GM23338 (cell line): Measurements from ENCODE around the gene C14orf132. TPM values are rescaled to one million over a fixed set of nuclear protein-coding genes. Genes with fewer than 3 reads are reported as not detected.

Experiments
- ATAC-seq: fragments of 200-7000 bp; cut with Tn5 transposase; 3 replicates; pipeline ENCODE4 v1.9.1; 2020
- DNase-seq: peaks from one replicate; pipeline ENCODE4 v3.0.0-alpha.2; 2015; ENCODE audit warnings: low spot score
- H2AFZ ChIP-seq: fragments of 200-600 bp; sonication (generic); 2 replicates; pipeline ENCODE4 v1.8.0; 2016; ENCODE audit warnings: antibody characterized with exemption, mild to moderate bottlenecking, moderate library complexity
- H3F3A ChIP-seq: fragments of 200-600 bp; sonication (generic); replicated peaks from 2 replicates; pipeline ENCODE4 v1.8.0; 2017; ENCODE audit warnings: antibody characterized with exemption, mixed run types, low read depth
- H3K27ac ChIP-seq: fragments of 200-600 bp; sonication (generic); 2 replicates; pipeline ENCODE4 v1.6.1; 2016; ENCODE audit warnings: low read depth
- H3K27me3 ChIP-seq: fragments of 200-600 bp; sonication (generic); 2 replicates; pipeline ENCODE4 v1.8.0; 2016; ENCODE audit warnings: mild to moderate bottlenecking, mixed run types, moderate library complexity; ENCODE audit not compliant: insufficient read depth
- H3K36me3 ChIP-seq: fragments of 200-600 bp; sonication (generic); 2 replicates; pipeline ENCODE4 v1.8.0; 2016; ENCODE audit warnings: mild to moderate bottlenecking; ENCODE audit not compliant: insufficient read depth
- H3K4me1 ChIP-seq: fragments of 200-600 bp; sonication (generic); 2 replicates; pipeline ENCODE4 v1.8.0; 2016; ENCODE audit warnings: mild to moderate bottlenecking, moderate library complexity; ENCODE audit not compliant: insufficient read depth
- H3K4me2 ChIP-seq: fragments of 200-600 bp; sonication (generic); 2 replicates; pipeline ENCODE4 v1.7.1; 2017; ENCODE audit warnings: mixed run types
- H3K4me3 ChIP-seq: fragments of 200-600 bp; sonication (generic); 2 replicates; pipeline ENCODE4 v1.6.1; 2016; ENCODE audit warnings: mixed run types
- H3K79me2 ChIP-seq: fragments of 200-600 bp; sonication (generic); replicated peaks from 2 replicates; pipeline ENCODE4 v1.8.0; 2017; ENCODE audit warnings: mild to moderate bottlenecking; ENCODE audit not compliant: insufficient read depth
- H3K9me2 ChIP-seq: fragments of 200-600 bp; sonication (generic); 2 replicates; pipeline ENCODE4 v1.8.0; 2017; ENCODE audit not compliant: insufficient read depth
- H4K20me1 ChIP-seq: fragments of 200-600 bp; sonication (generic); replicated peaks from 2 replicates; pipeline ENCODE4 v1.8.0; 2017; ENCODE audit warnings: mild to moderate bottlenecking; ENCODE audit not compliant: insufficient read depth
- H3K27ac Mint-ChIP-seq: 2 replicates; pipeline ENCODE4 v1.8.0; 2020; ENCODE audit warnings: inconsistent platforms, mild to moderate bottlenecking, moderate library complexity, mixed read lengths
- H3K27me3 Mint-ChIP-seq: 3 replicates; pipeline ENCODE4 v1.8.0; 2022; ENCODE audit warnings: low read depth, mild to moderate bottlenecking, moderate library complexity, mixed read lengths, inconsistent platforms; ENCODE audit not compliant: insufficient read depth, poor library complexity
- H3K36me3 Mint-ChIP-seq: 3 replicates; pipeline ENCODE4 v1.8.0; 2021; ENCODE audit warnings: low read depth, mild to moderate bottlenecking, inconsistent platforms, moderate library complexity, mixed read lengths
- H3K4me1 Mint-ChIP-seq: 3 replicates; pipeline ENCODE4 v1.8.0; 2020; ENCODE audit warnings: mild to moderate bottlenecking, inconsistent platforms, mixed read lengths
- H3K4me3 Mint-ChIP-seq: 3 replicates; pipeline ENCODE4 v1.8.0; 2021; ENCODE audit warnings: moderate library complexity, mild to moderate bottlenecking, inconsistent platforms, mixed read lengths
- H3K9me3 Mint-ChIP-seq: 3 replicates; pipeline ENCODE4 v1.8.0; 2020; ENCODE audit warnings: moderate library complexity, mild to moderate bottlenecking, inconsistent platforms, mixed read lengths
- CREB1 ChIP-seq: fragments of 250-450 bp; sonication (Bioruptor Pico); IDR thresholded peaks from 2 replicates; pipeline ENCODE4 v1.5.0; 2020; ENCODE audit warnings: low read depth, mild to moderate bottlenecking, moderate library complexity
- CTCF ChIP-seq, 2 experiments: fragments of 200-600 bp in 1 of 2; sonication (generic) in 1 of 2; conservative IDR thresholded peaks; 2 replicates each; pipeline versions ENCODE4 v1.5.1 to v1.6.1; 2016 to 2017; ENCODE audit warnings: antibody characterized with exemption in 2 of 2, low read depth in 2 of 2, mild to moderate bottlenecking in 2 of 2, moderate library complexity in 1 of 2
- ETS1 ChIP-seq: IDR thresholded peaks from 2 replicates; pipeline ENCODE4 v1.6.1; 2016; ENCODE audit warnings: antibody characterized with exemption
- EZH2 ChIP-seq: fragments of 200-600 bp; sonication (generic); IDR thresholded peaks from one replicate; pipeline ENCODE4 v1.8.0; 2017; ENCODE audit warnings: antibody characterized with exemption, mild to moderate bottlenecking, low read depth; ENCODE audit not compliant: unreplicated experiment
- EZH2phosphoT487 ChIP-seq: fragments of 200-600 bp; sonication (generic); IDR thresholded peaks from one replicate; pipeline ENCODE4 v1.8.1; 2018; ENCODE audit warnings: antibody characterized with exemption; ENCODE audit not compliant: unreplicated experiment
- JUNB ChIP-seq: IDR thresholded peaks from one replicate; pipeline ENCODE4 v1.6.1; 2016; ENCODE audit warnings: antibody characterized with exemption; ENCODE audit not compliant: unreplicated experiment
- NANOG ChIP-seq: IDR thresholded peaks from 2 replicates; pipeline ENCODE4 v1.6.1; 2016; ENCODE audit warnings: antibody characterized with exemption, borderline replicate concordance
- POLR2AphosphoS5 ChIP-seq: IDR thresholded peaks from 2 replicates; pipeline ENCODE4 v1.6.1; 2016; ENCODE audit warnings: antibody characterized with exemption, low read depth
- REST ChIP-seq: IDR thresholded peaks from one replicate; pipeline ENCODE4 v1.6.1; 2018; ENCODE audit warnings: antibody characterized with exemption; ENCODE audit not compliant: unreplicated experiment
- STAT1 ChIP-seq: IDR thresholded peaks from one replicate; pipeline ENCODE4 v1.6.1; 2016; ENCODE audit warnings: antibody characterized with exemption; ENCODE audit not compliant: unreplicated experiment
- ZNF114 ChIP-seq: fragments of 250-450 bp; sonication (Bioruptor Pico); IDR thresholded peaks from 2 replicates; pipeline ENCODE4 v1.5.0; 2020; ENCODE audit warnings: mild to moderate bottlenecking, moderate library complexity
- ZNF331 ChIP-seq: fragments of 250-450 bp; sonication (Bioruptor Pico); IDR thresholded peaks from 2 replicates; pipeline ENCODE4 v1.5.0; 2020; ENCODE audit warnings: low read depth, mild to moderate bottlenecking, moderate library complexity
- ZNF462 ChIP-seq: fragments of 250-450 bp; sonication (Bioruptor Pico); IDR thresholded peaks from 2 replicates; pipeline ENCODE4 v1.5.0; 2020; ENCODE audit warnings: mild to moderate bottlenecking, moderate library complexity
- polyA plus RNA-seq: library from polyadenylated mRNA; unstranded; fragments of >200 nt; fragmentation: Nextera tagmentation; extraction: Ambion mirVana; gene quantifications from 2 replicates; pipeline ENCODE4 v1.2.1, GENCODE V29; 2016
- total RNA-seq: library from RNA; depleted of rRNA; stranded (reverse); fragments of >200 nt; shearing (Covaris generic); gene quantifications from 2 replicates; pipeline ENCODE4 v1.2.3, GENCODE V29; 2014

C14orf132 gene
- total and polyA plus RNA-seq, 2 experiments from 2014 or later, result 13.8 to 16.2 TPM

- no peak overlapping the region for H2AFZ ChIP-seq
- no peaks in the 10 kb centered on the region for H3F3A ChIP-seq
- Mint-ChIP-seq H3K4me3 (no peak overlapping the region), H3K27ac (no peak overlapping the region), H3K27me3 (peaks cover 4% of the 10 kb centered on the region), H3K36me3 (peaks cover 17% of the 10 kb centered on the region; the same call in 2 of the 3 replicates), H3K4me1 (peaks cover 18% of the 10 kb centered on the region), H3K9me3 (no peaks in the 10 kb centered on the region)
- no peaks in the 10 kb centered on the region; the same call in 1 of the 2 replicates for H4K20me1 ChIP-seq
- no peak overlapping the region for H3K4me3 ChIP-seq
- no peak for DNase-seq
- no peak overlapping the region for H3K27ac ChIP-seq
- no peak for ATAC-seq
- no peak for TF ChIP-seq STAT1
- TF ChIP-seq ZNF462 (CRISPR knock-in tag), result no peak
- no peak for TF ChIP-seq JUNB
- TF ChIP-seq EZH2phosphoT487, result no peak
- TF ChIP-seq REST, result no peak
- no peak for TF ChIP-seq CTCF (conservative IDR thresholded peaks at IDR 0.05; ENCODE audit: low read depth in 2 of 2)
- TF ChIP-seq POLR2AphosphoS5, result no peak
- TF ChIP-seq ETS1, result no peak
- no peak for TF ChIP-seq NANOG
- TF ChIP-seq CREB1 (CRISPR knock-in tag), result no peak
- no peak for TF ChIP-seq ZNF331
- no peak for TF ChIP-seq ZNF114
- TF ChIP-seq EZH2, result no peak
- H3K9me2 ChIP-seq, result no peaks in the 10 kb centered on the region
- H3K79me2 ChIP-seq, result no peaks in the 10 kb centered on the region
- H3K4me1 ChIP-seq, result no peaks in the 10 kb centered on the region; the same call in 1 of the 2 replicates
- no peaks in the 10 kb centered on the region for H3K36me3 ChIP-seq
- H3K4me2 ChIP-seq, result no peak overlapping the region
- H3K27me3 ChIP-seq, result no peaks in the 10 kb centered on the region
Observed at GRCh38 chr14:96086574-96087077, 47.5 kb downstream of the C14orf132 start.
